Upper lobe of right lung (tissue), 1 donor: ENCODE measurements around the gene UCMA. TPM values are rescaled to one million over a fixed set of nuclear protein-coding genes. Genes with fewer than 3 reads are reported as not detected.
A peak's percentile ranks its signal among the peaks of the same experiment; 100 is the strongest.

ENCODE experiments used
- ATAC-seq: fragments of 200-7000 bp; cut with Tn5 transposase; one replicate; pipeline ENCODE4 v1.9.1; 2020; ENCODE audit warnings: mild to moderate bottlenecking, moderate library complexity
- DNase-seq: peaks from one replicate; pipeline ENCODE4 v3.0.0-alpha.2; 2020
- H3K27ac ChIP-seq: fragments of 200-600 bp; one replicate; pipeline ENCODE4 v1.8.0; 2022
- H3K27me3 ChIP-seq: fragments of 200-600 bp; one replicate; pipeline ENCODE4 v1.8.0; 2022; ENCODE audit warnings: mild to moderate bottlenecking
- H3K36me3 ChIP-seq: fragments of 200-600 bp; one replicate; pipeline ENCODE4 v1.8.0; 2022
- H3K4me1 ChIP-seq: fragments of 200-600 bp; one replicate; pipeline ENCODE4 v1.8.0; 2022
- H3K4me3 ChIP-seq: fragments of 200-600 bp; one replicate; pipeline ENCODE4 v1.8.0; 2022; ENCODE audit warnings: mild to moderate bottlenecking
- H3K9me3 ChIP-seq: fragments of 200-600 bp; one replicate; pipeline ENCODE4 v1.8.0; 2022
- CTCF ChIP-seq: fragments of 200-600 bp; IDR thresholded peaks from one replicate; pipeline ENCODE4 v1.8.0; 2022; ENCODE audit warnings: antibody characterized with exemption
- intact Hi-C: fragments of 100-400 bp; cut with DNase I; formaldehyde crosslinking; loops from one replicate; pipeline ENCODE4 v1.11.0; 2022
- total RNA-seq: library from RNA; stranded (reverse); fragmentation: NEBNext Ultra II Directional; extraction: Animal tissue kit (Norgen Biotek cat#: 25700); gene quantifications from one replicate; pipeline ENCODE4 v1.2.1, GENCODE V29; 2021
- donor health status: DM: no; HTN: yes; CAD: no; lungs with severe emphysema.

Gene UCMA
- total RNA-seq, 1 donor from 2014 or later: not detected

DNA sequence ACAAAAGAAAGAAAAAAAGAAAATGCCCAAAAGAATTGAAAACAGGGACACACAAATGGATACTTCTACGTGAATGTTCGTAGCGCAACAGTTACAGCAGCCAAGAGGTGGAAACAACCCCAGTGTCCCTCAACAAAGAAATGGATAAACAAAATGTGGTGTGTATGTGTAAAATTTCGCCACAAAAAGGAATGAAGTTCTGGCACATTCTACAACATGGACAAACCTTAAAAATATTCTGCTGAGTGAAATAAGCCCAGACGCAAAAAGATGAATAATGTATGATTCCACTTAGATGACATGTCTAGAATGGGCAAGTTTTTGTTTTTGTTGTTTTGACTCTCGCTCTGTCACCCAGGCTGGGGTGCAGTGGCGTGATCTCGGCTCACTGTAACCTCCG lies 10.9 kb downstream of the UCMA start:
- no peak for ATAC-seq
- TF ChIP-seq CTCF: no peak
- intact Hi-C loops: no loop called here
- Histone ChIP-seq H3K4me3 (no peak overlapping the region), H3K36me3 (no peaks in the 10 kb centered on the region), H3K9me3 (no peaks in the 10 kb centered on the region), H3K4me1 (no peaks in the 10 kb centered on the region), H3K27me3 (no peaks in the 10 kb centered on the region), H3K27ac (no peak overlapping the region)
- DNase-seq: no peak

GRCh38 chr10:13222566-13222965 lies 11.6 kb downstream of the UCMA start:
- intact Hi-C loops: no loop called here
- no peaks in the 10 kb centered on the region for H3K36me3 ChIP-seq
- H3K4me1 ChIP-seq: no peaks in the 10 kb centered on the region
- no peaks in the 10 kb centered on the region for H3K9me3 ChIP-seq
- no peak for TF ChIP-seq CTCF
- H3K27ac ChIP-seq: no peak overlapping the region
- no peaks in the 10 kb centered on the region for H3K27me3 ChIP-seq
- H3K4me3 ChIP-seq: no peak overlapping the region
- ATAC-seq (no peak), DNase-seq (peak; percentile 19)

- Histone ChIP-seq H3K4me3 (no peak overlapping the region), H3K27ac (no peak overlapping the region), H3K9me3 (no peaks in the 10 kb centered on the region), H3K27me3 (no peaks in the 10 kb centered on the region), H3K4me1 (no peaks in the 10 kb centered on the region), H3K36me3 (no peaks in the 10 kb centered on the region)
- intact Hi-C loops: no loop called here
- ATAC-seq: peak; percentile 29
- peak; percentile 40 for DNase-seq
- TF ChIP-seq CTCF: no peak
Observed at GRCh38 chr10:13222151-13222550, 12.0 kb downstream of the UCMA start.

GRCh38 chr10:13221572-13221971 lies 12.6 kb downstream of the UCMA start:
- Histone ChIP-seq H3K9me3 (no peaks in the 10 kb centered on the region), H3K27me3 (no peaks in the 10 kb centered on the region), H3K4me1 (no peaks in the 10 kb centered on the region), H3K27ac (no peak overlapping the region), H3K36me3 (no peaks in the 10 kb centered on the region), H3K4me3 (no peak overlapping the region)
- DNase-seq (no peak), ATAC-seq (no peak)
- intact Hi-C loops: no loop called here
- TF ChIP-seq CTCF: no peak

- TF ChIP-seq CTCF: no peak
- no peaks in the 10 kb centered on the region for H3K9me3 ChIP-seq
- intact Hi-C loops: no loop called here
- H3K4me1 ChIP-seq: no peaks in the 10 kb centered on the region
- DNase-seq (peak; percentile 46), ATAC-seq (peak; percentile 19)
- H3K36me3 ChIP-seq: no peaks in the 10 kb centered on the region
- no peaks in the 10 kb centered on the region for H3K27me3 ChIP-seq
- H3K4me3 ChIP-seq: no peak overlapping the region
- no peak overlapping the region for H3K27ac ChIP-seq
Observed at GRCh38 chr10:13219685-13220670, 14.2 kb downstream of the UCMA start.
